H9 (cell line): ENCODE results near the gene DLEC1. TPM values are rescaled to one million over a fixed set of nuclear protein-coding genes. Genes with fewer than 3 reads are reported as not detected.

Source experiments
- DNase-seq: peaks from one replicate; pipeline ENCODE4 v3.0.0-alpha.2; 2017
- H2AFZ ChIP-seq: one replicate; pipeline ENCODE4 v1.6.1; 2013; ENCODE audit warnings: mild to moderate bottlenecking, low read length, control low read depth, moderate library complexity
- H2AK5ac ChIP-seq: 2 replicates; pipeline ENCODE4 v1.6.1; 2013; ENCODE audit warnings: low read length, control low read depth, mixed read lengths; ENCODE audit not compliant: insufficient read length
- H2BK120ac ChIP-seq: one replicate; pipeline ENCODE4 v1.6.1; 2013; ENCODE audit warnings: low read depth, mild to moderate bottlenecking, low read length, control low read depth, inconsistent platforms; ENCODE audit not compliant: poor library complexity, severe bottlenecking
- H2BK12ac ChIP-seq: 2 replicates; pipeline ENCODE4 v1.6.1; 2013; ENCODE audit warnings: low read length, control low read depth, mixed read lengths, low read depth; ENCODE audit not compliant: insufficient read length
- H2BK15ac ChIP-seq: 2 replicates; pipeline ENCODE4 v1.6.1; 2013; ENCODE audit warnings: low read depth, low read length, control low read depth
- H2BK20ac ChIP-seq: one replicate; pipeline ENCODE4 v1.6.1; 2013; ENCODE audit warnings: low read depth, mild to moderate bottlenecking, low read length, control low read depth, inconsistent platforms; ENCODE audit not compliant: poor library complexity, severe bottlenecking
- H2BK5ac ChIP-seq: 2 replicates; pipeline ENCODE4 v1.6.1; 2013; ENCODE audit warnings: low read length, control low read depth, mixed read lengths; ENCODE audit not compliant: insufficient read length
- H3K14ac ChIP-seq: 2 replicates; pipeline ENCODE4 v1.6.1; 2013; ENCODE audit warnings: low read length, control low read depth; ENCODE audit not compliant: insufficient read depth
- H3K18ac ChIP-seq: 2 replicates; pipeline ENCODE4 v1.6.1; 2013; ENCODE audit warnings: low read depth, mild to moderate bottlenecking, mixed read lengths, low read length, control low read depth; ENCODE audit not compliant: insufficient read length
- H3K23ac ChIP-seq: 2 replicates; pipeline ENCODE4 v1.6.1; 2013; ENCODE audit warnings: low read length, control low read depth, mixed read lengths, low read depth; ENCODE audit not compliant: insufficient read length
- H3K23me2 ChIP-seq: 2 replicates; pipeline ENCODE4 v1.6.1; 2013; ENCODE audit warnings: low read depth, mild to moderate bottlenecking, mixed read lengths, low read length, control low read depth; ENCODE audit not compliant: insufficient read length, poor library complexity, severe bottlenecking
- H3K27ac ChIP-seq: 2 replicates; pipeline ENCODE4 v1.5.1; 2013; ENCODE audit warnings: low read length, control low read depth, mixed read lengths, low read depth; ENCODE audit not compliant: insufficient read length
- H3K27me3 ChIP-seq: 2 replicates; pipeline ENCODE4 v1.6.1; 2013; ENCODE audit warnings: low read length, control low read depth, inconsistent platforms; ENCODE audit not compliant: insufficient read depth
- H3K4ac ChIP-seq: 2 replicates; pipeline ENCODE4 v1.6.1; 2013; ENCODE audit warnings: low read depth, mild to moderate bottlenecking, control low read depth, inconsistent platforms, low read length, moderate library complexity
- H3K4me1 ChIP-seq: 2 replicates; pipeline ENCODE4 v1.6.1; 2013; ENCODE audit warnings: low read length, control low read depth, inconsistent platforms; ENCODE audit not compliant: insufficient read depth
- H3K4me2 ChIP-seq: 2 replicates; pipeline ENCODE4 v1.6.1; 2013; ENCODE audit warnings: low read length, control low read depth, mixed read lengths; ENCODE audit not compliant: insufficient read length, insufficient read depth
- H3K56ac ChIP-seq: 2 replicates; pipeline ENCODE4 v1.6.1; 2013; ENCODE audit warnings: low read depth, mild to moderate bottlenecking, mixed read lengths, low read length, control low read depth; ENCODE audit not compliant: insufficient read length
- H3K79me1 ChIP-seq: 2 replicates; pipeline ENCODE4 v1.6.1; 2013; ENCODE audit warnings: low read depth, mild to moderate bottlenecking, moderate library complexity, low read length, control low read depth, inconsistent platforms; ENCODE audit not compliant: insufficient read depth, poor library complexity, severe bottlenecking
- H3K79me2 ChIP-seq: 2 replicates; pipeline ENCODE4 v1.6.1; 2013; ENCODE audit warnings: low read length, control low read depth, inconsistent platforms; ENCODE audit not compliant: insufficient read depth
- H3K9ac ChIP-seq: 2 replicates; pipeline ENCODE4 v1.6.1; 2013; ENCODE audit warnings: low read length, control low read depth, mixed read lengths; ENCODE audit not compliant: insufficient read length; ENCODE audit errors: extremely low read depth
- H3K9me3 ChIP-seq: one replicate; pipeline ENCODE4 v1.6.1; 2013; ENCODE audit warnings: low read depth, low read length, inconsistent platforms; ENCODE audit not compliant: control insufficient read depth
- H3T11ph ChIP-seq: one replicate; pipeline ENCODE4 v1.6.1; 2013; ENCODE audit warnings: mild to moderate bottlenecking, low read length, control low read depth, inconsistent platforms
- H4K20me1 ChIP-seq: one replicate; pipeline ENCODE4 v1.6.1; 2013; ENCODE audit not compliant: control insufficient read depth, insufficient read length, insufficient read depth
- H4K5ac ChIP-seq: 2 replicates; pipeline ENCODE4 v1.6.1; 2013; ENCODE audit warnings: low read depth, mild to moderate bottlenecking, mixed read lengths, low read length, control low read depth; ENCODE audit not compliant: insufficient read length
- H4K8ac ChIP-seq: replicated peaks from 2 replicates; pipeline ENCODE4 v1.6.1; 2013; ENCODE audit warnings: low read length, control low read depth, mixed read lengths, low read depth; ENCODE audit not compliant: insufficient read length
- H4K91ac ChIP-seq: 2 replicates; pipeline ENCODE4 v1.6.1; 2013; ENCODE audit warnings: low read depth, mild to moderate bottlenecking, moderate library complexity, mixed read lengths, low read length, control low read depth; ENCODE audit not compliant: insufficient read length
- H3K27ac Mint-ChIP-seq, 3 experiments: 2 replicates in 2 of 3; 3 replicates in 1 of 3; pipeline ENCODE4 v1.8.0; 2020 to 2021; ENCODE audit warnings: mixed read lengths in 3 of 3, mild to moderate bottlenecking in 1 of 3, moderate library complexity in 1 of 3
- H3K27me3 Mint-ChIP-seq: 2 replicates; pipeline ENCODE4 v1.8.0; 2021; ENCODE audit warnings: low read depth, mild to moderate bottlenecking, moderate library complexity, mixed read lengths
- H3K36me3 Mint-ChIP-seq, 3 experiments: 2 replicates in 2 of 3; 3 replicates in 1 of 3; pipeline ENCODE4 v1.8.0; 2020 to 2021; ENCODE audit warnings: low read depth in 3 of 3, mixed read lengths in 3 of 3; ENCODE audit not compliant: insufficient read depth in 1 of 3
- H3K4me1 Mint-ChIP-seq, 2 experiments: 2 replicates each; pipeline ENCODE4 v1.8.0; 2020; ENCODE audit warnings: mixed read lengths in 2 of 2
- H3K4me3 Mint-ChIP-seq, 2 experiments: 2 replicates in 1 of 2; 3 replicates in 1 of 2; pipeline ENCODE4 v1.8.0; 2020 to 2021; ENCODE audit warnings: mild to moderate bottlenecking in 2 of 2, mixed read lengths in 2 of 2, moderate library complexity in 1 of 2
- H3K9me3 Mint-ChIP-seq, 2 experiments: 2 replicates in 1 of 2; 3 replicates in 1 of 2; pipeline ENCODE4 v1.8.0; 2020; ENCODE audit warnings: mild to moderate bottlenecking in 2 of 2, mixed read lengths in 2 of 2, moderate library complexity in 1 of 2
- CTCF ChIP-seq: fragments of 200-600 bp; sonication (generic); conservative IDR thresholded peaks from 3 replicates; pipeline ENCODE4 v1.8.0; 2021; ENCODE audit warnings: antibody characterized with exemption, mild to moderate bottlenecking
- WGBS: extraction: QIAGEN DNeasy Blood & Tissue Kit; methylation state at CpG from one replicate; pipeline ENCODE4 v1.1.7; 2013; ENCODE audit warnings: missing lambda C conversion rate, low lambda C conversion rate, mixed read lengths; ENCODE audit not compliant: insufficient read length; ENCODE audit errors: extremely low coverage; 5-methylcytosine and 5-hydroxymethylcytosine counted together
- total RNA-seq: library from RNA; stranded (reverse); gene quantifications from 2 replicates; pipeline ENCODE4 v1.2.1, GENCODE V29; 2021

The DLEC1 gene
- total RNA-seq, 1 experiment from 2014 or later = 2.1 TPM

- H3K36me3 Mint-ChIP-seq = peaks cover 9 to 40% (median 19%) of the 10 kb centered on the region in 3 experiments; a peak in 6 of 7 replicates
Observed at GRCh38 chr3:38117163-38117716, 78.2 kb downstream of the DLEC1 start.

More at GRCh38 chr3:38117163-38117716, 78.2 kb downstream of the DLEC1 start:
- Histone ChIP-seq H2BK120ac (no peak overlapping the region), H3K4ac (no peak overlapping the region), H3K23me2 (no peaks in the 10 kb centered on the region), H2BK5ac (no peak overlapping the region), H3K14ac (no peak overlapping the region), H3K4me2 (no peak overlapping the region), H3K79me1 (no peaks in the 10 kb centered on the region), H3K27ac (no peak overlapping the region), H3T11ph (no peak overlapping the region), H4K8ac (no peak overlapping the region), H3K4me1 (no peaks in the 10 kb centered on the region), H3K27me3 (no peaks in the 10 kb centered on the region), H3K56ac (no peak overlapping the region), H3K18ac (no peak overlapping the region), H2BK12ac (no peak overlapping the region), H3K23ac (no peak overlapping the region), H3K9ac (no peak overlapping the region), H2AK5ac (no peak overlapping the region), H3K79me2 (no peaks in the 10 kb centered on the region), H3K9me3 (no peaks in the 10 kb centered on the region), H2AFZ (no peak overlapping the region), H4K91ac (no peak overlapping the region), H2BK20ac (no peak overlapping the region), H4K5ac (no peak overlapping the region), H2BK15ac (no peak overlapping the region), H4K20me1 (no peaks in the 10 kb centered on the region)
- Mint-ChIP-seq H3K27me3 (peaks cover 15% of the 10 kb centered on the region), H3K4me3 (no peak overlapping the region), H3K9me3 (no peaks in the 10 kb centered on the region; a peak in 1 of 5 replicates), H3K27ac (no peak overlapping the region), H3K4me1 (peaks cover 0 to 3% of the 10 kb centered on the region in 2 experiments; a peak in 1 of 4 replicates)
- no peak for DNase-seq
- no peak for TF ChIP-seq CTCF
- no CpG with 5 or more reads among the region's 10 CpGs for WGBS
